Kidney glomerular epithelial cell (primary cell): ENCODE data around the gene NUDT14.

Experiments
- DNase-seq: peaks from one replicate; lab custom pipeline; 2025; lab: John Stamatoyannopoulos, UW

The NUDT14 gene

DNA sequence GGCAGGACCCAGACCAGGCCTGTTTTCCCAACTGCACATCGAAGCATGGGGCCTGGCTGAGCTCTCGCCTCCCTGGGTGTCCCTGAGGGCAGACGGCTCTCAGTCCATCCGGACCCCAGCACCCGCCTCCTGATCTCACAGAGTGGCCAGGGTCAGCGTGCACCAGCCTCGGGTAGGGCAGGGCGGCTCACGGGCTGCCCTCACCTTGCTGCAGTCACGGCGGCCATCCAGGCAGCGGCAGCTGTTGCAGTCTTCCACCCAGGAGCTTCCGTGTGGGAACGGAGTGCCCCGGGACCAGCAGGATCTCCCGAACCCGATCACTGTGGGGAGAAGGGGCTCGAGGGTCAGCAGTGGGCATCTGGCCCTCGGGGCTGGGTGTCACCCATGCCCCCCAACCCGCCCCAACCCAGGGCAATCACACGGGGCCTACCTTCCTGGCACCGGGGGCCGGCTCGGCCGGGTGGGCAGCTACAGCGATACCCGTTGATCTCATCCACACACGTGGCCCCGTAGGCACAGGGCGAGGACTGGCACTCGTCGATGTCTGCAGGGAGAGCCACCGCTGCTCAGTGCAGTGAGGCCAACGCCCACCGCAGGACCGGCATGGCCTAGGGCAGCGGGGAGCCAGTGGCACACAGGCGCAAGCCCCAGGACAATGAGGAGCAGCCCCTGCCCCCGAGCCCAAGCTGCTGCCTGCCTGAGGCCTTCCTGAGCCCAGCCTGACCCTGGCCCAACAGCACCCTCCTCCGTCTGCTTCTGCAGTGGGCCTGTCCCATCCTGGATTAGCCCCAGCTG lies 34.7 kb downstream of the NUDT14 start:
- no peak for DNase-seq

DNA sequence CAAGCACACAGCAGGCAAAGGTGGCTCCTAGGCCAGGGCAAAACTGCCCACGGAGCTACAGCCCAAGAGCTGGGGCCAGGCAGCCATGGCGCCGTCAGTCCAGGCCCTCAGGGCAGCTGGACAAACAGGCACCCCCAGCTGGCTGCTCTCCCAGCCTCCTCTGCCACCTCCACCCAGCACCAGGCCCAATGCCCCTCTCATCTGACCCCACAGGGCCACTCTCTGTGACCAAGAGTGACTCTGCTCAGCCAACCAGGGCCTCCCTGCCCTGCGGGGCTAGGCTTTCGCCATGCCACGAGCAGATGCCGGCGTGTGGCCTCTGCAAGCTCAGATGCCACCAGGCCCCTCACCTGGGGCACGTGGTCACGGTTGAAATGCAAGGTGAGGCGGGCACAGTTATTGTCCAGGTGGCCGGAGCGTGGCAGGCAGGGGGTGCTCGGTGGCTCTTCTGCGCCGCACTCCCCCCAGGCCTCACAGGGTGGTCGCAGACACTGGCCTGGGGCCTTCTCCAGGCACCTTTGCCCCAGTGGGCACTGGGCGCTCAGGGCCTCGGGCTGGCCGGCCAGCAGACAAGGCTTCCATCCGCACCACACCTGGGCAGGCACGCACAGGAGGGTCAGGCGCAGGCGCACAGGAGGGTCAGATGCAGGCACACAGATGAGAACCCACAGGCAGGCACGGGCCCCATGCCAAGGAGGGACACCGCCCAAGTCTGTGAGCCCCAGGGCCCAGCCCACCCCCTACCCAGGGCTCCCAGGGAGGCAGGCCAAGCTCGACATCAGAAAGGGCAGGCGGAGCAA lies 35.5 kb downstream of the NUDT14 start:
- DNase-seq: no peak

DNA sequence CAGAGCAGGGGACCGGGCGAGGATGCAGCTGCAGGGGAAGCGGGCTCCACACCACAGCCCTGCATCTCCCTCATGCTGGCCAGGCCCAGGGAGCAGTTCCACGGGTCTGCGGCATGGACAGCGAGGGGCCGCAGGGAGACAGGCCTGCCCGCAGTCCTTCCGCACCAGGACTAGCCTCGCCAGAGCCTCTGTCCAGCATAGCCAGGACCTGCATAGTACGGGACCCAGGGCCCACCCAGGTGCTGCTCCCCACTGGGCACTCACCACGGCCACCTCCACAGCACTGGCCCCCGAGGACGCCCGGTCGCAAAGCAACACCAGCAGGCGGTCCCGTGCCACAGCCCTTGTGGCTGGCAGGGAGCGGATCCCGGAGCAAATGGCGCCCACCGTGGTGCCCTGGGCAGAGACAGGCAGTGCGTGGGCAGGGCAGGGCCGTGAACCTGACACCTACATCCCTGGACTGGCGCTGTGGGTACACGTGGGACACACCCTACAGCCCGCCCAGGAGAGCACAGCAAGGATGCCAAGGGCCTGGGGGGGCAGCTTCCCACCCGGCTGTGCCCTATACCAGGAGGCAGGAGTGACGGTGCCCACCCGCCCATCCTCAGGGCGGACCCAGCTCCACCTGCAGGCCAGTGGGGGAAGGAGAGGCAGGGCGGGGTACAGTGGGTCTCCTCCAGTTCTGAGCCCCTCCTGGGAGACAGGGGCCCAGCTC lies 36.3 kb downstream of the NUDT14 start:
- DNase-seq: no peak

DNA sequence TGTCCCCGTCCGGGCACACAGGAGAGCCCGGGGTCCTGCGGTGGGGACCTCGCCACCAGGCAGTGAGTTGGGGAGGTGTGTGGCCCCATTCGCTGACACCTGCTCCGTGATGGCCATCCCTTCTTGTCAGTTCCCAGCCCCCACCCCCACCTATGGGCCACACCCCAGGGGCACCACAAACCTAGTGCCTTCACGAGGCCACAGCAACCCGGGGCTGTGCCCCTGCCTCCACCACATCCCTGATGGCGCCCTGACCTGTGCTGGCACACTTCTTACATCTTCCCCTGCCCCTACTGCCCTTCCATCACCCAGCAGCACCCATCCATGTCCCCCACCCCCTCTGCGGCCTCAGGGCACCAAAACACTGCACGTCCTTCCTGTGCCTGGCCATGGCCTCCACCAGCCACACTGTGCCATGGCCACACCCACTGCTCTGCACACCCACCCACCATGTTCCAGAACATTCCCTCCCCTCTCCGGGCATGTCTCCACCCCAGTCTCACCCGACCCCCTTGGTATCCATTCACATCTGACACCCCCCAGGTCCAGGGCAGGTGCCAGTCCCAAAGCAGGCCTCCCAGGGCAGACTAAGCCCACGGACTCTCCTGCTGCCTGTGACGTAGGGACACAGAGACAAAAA lies 37.0 kb downstream of the NUDT14 start:
- no peak for DNase-seq

DNA sequence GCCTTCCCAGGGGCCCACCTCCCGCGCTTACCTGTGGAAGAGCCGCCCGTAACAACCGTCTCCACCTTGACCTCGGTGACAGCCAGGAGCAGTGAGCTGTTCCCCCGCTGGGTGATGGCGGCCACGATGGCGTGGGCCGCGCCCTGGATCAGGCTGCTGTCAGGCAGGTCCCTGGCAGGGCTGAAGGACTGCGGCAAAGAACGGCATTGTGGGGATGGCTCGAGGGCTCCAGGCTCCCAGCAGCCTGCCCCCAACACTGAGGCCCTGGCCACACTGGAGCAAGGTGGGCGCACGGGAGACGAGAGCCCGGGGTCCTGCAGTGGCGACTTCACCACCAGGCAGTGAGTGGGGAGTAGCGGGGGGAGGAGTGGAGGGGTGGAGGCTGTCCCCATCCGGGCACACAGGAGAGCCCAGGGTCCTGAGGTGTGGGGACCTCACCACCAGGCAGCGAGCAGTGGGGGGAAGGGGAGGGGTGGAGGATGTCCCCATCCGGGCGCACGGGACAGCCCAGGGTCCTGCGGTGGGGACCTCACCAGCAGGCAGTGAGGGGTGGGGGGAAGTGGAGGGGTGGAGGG lies 37.6 kb downstream of the NUDT14 start:
- no peak for DNase-seq

DNA sequence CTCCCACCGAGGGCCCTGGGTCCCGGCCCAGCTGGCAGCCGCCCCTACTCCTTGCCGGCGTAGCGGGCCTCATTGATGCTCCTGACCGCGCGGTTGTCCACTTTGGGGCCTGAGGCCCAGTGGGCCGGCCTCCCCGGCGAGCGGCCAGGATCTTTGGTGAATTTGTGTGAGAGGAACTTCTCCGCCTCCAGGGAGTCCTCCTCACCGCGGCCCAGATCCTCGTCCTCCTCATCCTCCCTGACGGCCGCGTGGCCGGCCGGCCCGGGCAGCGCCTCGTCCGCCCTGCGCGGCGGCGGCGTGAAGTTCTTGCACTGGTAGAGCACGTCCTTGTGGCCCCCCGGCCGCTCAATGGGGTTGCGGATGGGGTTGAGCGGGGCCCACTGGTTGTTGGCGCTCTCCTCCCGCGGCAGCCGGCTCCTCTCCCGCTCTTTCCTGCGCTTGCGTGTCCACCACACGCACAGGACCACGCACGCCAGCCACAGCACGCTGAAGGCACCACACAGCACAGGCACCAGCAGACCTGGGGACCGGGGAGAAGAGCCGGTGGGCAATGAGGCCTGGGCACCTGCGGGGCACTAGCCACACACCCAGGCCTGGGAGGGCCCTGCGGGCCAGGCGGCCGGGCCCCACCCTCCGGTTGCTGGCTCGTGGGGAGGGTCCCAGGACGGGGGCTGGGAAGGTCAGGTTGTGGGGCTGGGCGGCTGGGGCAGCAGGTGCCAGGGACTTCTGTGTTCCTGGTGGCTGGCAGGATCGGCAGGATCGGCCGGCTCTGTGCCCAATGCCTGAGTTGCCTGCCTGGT lies 38.3 kb downstream of the NUDT14 start:
- no peak for DNase-seq

DNA sequence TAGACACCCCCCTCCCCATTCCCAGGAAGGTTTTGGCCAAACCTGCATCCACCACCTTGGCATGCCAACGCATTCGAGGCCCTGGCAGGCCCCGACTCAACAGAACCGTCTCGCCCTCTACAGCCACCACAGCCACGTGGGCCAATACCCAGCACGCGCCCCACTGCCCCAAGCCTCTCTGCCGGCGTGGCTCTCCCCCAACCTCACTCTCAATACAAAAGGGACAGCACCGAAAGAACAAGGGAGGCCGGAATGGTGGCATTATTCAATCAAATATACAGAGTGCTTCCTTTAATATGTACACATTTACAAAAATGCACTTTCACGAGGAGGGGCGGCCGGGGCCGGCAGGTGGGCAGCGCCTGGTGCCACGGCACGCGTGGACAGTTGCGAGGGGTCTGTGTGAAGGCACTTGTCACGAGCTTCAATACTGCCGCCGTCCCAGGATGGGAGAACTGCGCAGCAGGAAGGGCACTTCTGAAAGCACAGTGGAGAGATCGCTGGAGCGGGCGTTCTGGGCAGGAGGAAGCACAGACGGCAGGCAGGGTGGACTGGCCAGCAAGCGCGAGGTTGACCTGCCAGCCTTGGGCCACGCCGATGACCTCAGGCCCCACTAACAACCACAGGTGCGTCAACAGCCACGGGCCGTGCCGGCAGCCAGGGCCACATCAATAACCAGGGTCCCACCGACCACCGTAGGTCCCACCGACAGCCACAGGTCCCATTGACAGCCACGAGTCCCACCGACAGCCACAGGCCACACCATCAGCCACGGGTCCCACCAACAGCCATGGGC lies 39.4 kb downstream of the NUDT14 start:
- DNase-seq: no peak

DNA sequence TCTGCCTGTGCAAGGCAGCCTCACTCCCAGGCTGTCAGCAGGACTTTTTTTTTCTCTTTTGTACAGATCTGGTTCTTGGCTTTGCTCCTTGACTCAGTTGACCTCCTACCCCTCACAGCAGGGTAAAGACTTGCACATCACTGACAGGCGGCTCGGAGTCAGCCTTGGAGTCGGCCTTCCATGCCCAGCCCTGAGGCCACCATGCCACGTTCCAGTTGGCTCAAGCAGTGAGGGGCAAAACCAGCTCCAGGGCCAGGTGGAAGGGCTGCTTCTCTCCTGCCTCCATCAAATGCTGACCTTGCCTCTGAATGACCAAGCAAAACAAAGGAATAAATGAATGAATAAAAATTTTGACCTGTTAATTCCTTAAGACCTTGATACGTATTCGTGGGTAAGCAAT lies 40.1 kb downstream of the NUDT14 start:
- no peak for DNase-seq

DNA sequence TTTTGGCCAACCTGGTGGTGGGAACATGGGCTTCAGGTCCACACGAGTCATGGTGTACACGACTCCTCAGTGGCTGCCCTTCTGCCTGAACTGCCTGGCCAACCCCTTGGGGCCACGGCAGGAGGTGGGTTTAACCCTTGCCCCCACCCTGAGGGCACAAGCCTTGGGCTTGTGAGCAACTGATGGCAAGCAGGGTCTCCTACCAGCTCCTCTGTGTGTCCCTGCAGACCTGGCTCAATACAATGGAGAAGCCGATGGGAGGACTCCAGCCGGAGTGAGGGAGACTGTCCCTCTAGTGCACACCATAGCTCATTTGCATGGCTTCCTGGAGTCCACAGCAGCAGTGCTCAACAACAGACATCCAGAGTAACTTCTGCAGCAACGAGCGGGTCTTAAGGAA lies 40.5 kb downstream of the NUDT14 start:
- DNase-seq: no peak

DNA sequence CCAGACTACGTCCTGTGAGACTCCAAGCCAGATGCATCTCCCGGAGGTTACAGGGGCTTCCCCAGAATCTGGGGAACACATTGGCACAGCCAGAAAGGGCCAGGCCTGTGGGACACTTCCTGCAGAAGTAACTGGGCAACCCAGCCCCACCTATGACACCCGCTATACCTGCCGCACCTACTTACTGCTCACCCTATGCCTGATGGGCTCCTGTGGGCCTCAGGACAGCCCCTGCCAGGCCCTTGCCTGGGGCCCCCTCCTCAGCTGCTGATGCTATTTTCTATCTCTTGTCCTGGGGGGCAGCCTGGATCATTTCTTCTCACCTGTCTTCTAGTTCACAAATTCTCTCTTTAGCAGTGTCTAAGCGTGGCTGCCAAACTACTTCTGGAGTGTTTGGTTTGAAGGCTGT lies 41.3 kb downstream of the NUDT14 start:
- no peak for DNase-seq

DNA sequence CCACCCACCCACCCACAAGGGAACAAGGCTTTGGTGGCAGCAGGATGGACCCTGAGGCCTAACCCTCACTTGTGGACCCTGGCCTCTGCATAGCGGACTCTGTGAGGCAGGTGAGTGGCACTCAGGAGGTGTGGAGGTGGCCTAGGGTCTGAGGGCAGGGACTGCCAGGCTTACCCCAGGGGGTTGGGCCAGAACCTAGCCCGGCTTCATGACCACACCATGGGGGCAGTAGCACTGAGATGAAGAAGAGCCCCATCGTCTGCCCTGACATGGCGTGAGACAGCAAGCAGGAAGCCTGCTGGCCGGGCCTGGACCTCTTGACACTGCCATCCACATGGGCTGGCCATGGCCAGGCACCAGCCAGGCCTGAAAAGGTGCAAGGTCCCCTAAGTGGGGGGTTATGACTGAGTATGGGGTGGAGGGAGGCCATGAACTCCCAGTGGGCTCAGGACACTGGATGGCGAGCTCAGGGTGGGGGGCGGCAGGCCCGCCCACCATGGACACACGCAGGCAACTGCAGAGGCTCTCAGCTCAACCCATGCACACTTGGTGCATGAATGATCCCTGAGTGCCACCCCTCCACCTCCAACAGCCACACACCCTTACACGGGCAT lies 41.8 kb downstream of the NUDT14 start:
- DNase-seq: no peak

DNA sequence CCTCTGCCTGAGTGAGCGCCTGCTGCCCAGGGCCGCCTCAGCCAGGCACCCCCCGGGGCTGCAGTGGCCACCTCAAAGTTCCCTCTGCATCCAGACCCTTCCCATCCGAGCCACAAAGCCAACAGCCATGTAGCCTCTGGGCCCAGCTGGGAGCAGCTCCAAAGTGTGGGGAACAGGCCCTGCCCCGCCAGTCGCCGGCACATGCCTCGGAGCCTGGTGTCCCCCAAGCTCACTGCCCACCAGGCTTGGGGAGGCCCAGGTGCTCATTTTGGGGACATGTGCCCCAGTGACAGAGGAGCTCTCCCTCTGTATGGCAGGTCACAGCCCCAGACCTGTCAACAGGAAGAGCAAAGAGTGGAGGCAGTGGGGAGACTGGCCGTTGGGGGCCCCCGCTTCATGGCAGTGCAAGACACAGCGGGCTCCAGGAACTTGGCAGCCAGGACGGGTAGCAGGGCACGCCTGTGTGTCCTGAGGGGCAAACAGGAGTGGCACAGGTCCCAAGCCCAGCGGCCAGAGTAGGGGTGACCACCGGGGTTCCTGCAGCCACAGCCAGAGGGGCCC lies 42.5 kb downstream of the NUDT14 start:
- DNase-seq: no peak

DNA sequence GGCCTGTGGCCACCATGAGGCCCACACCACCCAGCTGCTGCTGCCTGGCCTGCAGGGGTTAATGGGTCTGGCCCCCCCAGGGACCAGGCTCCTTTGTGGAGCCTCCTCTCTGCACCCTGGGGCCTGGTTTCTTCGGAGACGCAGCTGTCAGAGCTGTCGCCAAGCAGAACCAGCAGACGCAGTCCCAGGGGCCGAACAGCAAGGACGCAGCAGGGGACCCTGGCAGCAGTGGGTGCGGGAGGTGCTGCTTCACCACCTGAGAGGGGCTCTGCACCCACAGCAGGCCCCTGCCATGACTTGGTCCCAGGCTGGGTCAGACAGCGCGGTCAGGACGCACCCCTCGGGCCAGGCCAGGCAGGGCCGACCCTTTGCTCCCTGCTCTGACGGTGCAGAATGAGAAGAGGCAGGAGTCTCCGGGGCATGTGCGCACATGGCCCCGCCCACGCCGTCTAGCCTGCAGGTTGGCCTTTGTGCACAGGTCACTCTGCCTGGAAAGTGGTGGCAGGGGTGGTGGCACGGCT lies 43.0 kb downstream of the NUDT14 start:
- no peak for DNase-seq

DNA sequence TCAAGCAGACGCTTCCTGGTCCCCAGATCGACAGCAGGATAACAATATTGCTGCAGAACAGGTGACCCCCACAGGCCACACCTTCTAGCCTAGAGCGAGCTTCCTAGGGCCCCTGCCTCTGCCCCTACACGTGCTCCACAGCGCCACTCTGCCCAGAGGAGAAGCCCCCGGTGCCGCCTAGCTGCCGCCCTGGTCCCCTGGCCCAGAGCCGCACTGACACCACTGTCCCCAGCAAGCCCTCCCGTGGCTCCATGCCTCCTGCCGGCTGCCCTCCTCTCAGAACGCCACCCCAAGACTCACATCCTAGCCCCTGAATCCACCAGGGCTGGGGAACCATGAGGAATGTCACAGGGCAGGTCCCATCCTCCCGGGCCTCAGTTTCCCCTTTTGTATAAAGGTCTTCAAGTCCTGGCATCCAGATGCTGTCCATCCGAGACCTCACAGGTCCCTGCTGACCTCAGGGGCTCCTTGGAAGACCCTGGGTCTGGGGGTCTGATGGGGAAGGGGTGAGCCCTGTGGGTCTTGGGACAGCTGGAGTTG lies 43.6 kb downstream of the NUDT14 start:
- DNase-seq: no peak

DNA sequence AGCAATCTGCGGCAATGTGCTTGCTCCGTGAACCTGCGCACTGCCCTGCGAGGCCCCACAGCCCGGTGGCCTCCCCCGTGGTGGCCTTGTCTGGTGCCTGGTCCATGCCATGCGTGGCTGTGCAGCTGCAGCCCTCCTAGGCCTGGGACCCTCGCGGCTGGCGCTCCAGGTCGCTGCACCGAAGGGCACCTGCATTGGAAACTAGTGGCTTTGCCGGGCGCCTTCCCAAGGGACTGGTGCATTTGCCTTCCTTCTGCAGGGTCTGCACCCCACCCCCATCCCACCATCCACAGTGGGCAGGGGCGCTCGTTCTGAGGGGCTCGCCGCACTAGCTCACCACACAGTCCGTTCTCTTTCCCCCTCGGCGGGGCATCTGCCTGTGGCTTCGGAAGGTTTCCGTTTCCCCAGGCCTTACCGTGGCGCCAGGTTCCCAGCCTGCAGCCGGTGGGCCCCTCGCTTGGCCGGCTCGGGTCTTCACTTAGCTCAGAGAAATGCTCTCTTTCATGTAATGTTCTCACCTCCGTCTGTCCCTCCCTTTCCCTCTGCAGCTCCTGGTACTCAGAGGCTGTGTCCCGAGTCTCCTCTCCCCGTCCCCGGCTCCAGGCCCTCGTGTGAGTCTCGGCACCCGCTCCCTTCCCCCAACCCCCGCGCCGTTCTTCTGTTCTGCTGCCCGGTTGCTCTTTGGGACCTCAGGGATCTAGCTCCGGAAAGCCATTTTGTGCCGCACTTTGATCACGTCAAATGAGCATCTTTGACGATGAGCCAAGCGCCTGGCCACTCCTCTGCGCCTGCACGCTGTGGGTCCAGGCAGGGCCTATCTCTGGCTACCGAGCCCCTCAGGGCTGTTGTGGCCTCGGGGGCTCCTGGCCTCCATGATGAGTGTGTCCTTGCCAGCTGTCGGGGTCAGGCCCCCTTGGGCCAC lies 44.5 kb downstream of the NUDT14 start:
- DNase-seq: no peak

DNA sequence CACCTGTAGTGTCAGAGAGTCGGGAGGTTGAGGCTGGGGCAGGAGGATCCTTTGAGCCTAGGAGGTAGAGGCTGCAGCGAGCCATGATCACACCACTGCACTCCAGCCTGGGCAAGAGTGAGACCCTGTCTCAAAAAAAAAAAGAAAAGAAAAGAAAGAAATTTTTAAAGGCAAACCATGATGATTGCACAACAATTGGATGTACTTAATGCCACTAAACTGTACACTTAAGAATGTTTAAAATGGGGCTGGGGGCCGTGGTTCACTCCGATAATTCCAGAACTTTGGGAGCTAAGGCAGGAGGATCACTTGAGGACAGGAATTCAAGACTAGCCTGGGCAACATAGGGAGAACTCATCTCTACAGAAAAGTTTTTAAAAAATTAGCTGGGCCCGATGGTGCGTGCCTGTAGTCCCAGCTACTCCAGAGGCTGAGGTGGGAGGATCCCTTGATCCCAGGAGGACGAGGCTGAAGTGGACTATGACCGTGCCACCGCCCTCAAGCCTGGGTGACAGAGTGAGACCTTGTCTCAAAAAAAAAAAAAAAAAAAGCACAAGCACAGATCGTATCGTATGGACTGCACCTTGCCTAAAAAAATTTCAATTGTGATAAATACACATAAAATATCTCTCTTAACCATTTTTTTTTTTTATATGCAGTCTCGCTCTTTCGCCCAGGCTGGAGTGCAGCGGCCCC lies 45.3 kb downstream of the NUDT14 start:
- no peak for DNase-seq

DNA sequence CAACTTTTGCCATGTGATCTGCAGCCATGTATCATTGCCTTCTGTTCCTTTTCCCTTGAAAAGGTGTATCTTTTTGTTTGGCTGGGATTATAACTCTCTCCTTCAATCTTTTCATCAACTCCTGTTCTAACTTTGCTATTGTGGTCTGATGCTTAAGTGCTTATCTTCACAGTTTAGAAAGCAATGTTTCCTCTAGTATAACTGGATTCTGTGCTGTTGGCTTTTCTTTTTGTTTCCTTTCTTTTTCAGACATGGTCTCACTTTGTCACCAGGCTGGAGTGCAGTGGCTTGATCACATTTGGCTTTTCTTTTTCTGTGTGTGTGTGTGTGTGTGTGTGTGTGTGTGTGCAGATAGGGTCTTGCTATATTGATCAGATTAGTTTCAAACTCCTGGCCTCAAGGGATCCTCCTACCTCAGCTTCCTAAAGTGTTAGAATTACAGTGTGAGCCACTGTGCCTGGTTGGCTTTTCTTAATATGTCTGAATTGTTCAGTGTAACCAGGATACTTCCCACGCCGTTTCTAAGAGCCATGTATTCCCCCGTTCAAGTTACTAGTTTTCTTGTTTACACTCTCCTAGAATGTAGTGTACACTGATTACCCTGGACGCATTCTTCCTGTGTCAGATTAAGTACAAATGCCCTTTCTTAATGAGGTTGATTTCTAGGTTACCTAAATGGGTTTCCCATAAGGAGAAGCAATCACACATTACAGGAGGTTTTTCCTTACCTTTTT lies 48.0 kb downstream of the NUDT14 start:
- no peak for DNase-seq
